ENCODE data around the gene MAP1LC3B2. TPM values are rescaled to one million over a fixed set of nuclear protein-coding genes. Genes with fewer than 3 reads are reported as not detected.
"Not testable (repeated sequence)": the region's sequence is repeated elsewhere in the genome, so short reads cannot be mapped to it uniquely, and the experiment has no call there.

MAP1LC3B2 gene
- total RNA-seq, 1 experiment from 2014 or later, result 2.2 TPM

DNA sequence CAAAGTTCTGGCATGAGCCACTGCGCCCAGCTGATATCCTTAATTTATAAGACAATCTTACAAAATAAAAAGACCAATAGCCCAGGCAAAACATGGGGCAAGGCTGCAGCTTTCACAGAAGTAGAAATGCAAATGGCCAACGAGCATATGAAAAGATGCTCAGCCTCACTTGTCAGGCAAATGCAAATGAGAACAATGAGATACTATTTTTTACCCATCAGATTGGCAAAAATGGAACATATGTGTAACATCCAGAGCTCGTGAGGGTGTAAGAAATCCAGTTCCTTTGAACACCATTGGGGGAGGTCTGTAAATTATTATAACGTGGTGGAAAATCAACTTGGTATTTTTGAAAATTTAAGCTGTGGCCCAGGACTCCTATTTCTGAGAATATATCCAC lies 14.6 kb downstream of the MAP1LC3B2 start (continued):
- TF ChIP-seq, protein P1, sequence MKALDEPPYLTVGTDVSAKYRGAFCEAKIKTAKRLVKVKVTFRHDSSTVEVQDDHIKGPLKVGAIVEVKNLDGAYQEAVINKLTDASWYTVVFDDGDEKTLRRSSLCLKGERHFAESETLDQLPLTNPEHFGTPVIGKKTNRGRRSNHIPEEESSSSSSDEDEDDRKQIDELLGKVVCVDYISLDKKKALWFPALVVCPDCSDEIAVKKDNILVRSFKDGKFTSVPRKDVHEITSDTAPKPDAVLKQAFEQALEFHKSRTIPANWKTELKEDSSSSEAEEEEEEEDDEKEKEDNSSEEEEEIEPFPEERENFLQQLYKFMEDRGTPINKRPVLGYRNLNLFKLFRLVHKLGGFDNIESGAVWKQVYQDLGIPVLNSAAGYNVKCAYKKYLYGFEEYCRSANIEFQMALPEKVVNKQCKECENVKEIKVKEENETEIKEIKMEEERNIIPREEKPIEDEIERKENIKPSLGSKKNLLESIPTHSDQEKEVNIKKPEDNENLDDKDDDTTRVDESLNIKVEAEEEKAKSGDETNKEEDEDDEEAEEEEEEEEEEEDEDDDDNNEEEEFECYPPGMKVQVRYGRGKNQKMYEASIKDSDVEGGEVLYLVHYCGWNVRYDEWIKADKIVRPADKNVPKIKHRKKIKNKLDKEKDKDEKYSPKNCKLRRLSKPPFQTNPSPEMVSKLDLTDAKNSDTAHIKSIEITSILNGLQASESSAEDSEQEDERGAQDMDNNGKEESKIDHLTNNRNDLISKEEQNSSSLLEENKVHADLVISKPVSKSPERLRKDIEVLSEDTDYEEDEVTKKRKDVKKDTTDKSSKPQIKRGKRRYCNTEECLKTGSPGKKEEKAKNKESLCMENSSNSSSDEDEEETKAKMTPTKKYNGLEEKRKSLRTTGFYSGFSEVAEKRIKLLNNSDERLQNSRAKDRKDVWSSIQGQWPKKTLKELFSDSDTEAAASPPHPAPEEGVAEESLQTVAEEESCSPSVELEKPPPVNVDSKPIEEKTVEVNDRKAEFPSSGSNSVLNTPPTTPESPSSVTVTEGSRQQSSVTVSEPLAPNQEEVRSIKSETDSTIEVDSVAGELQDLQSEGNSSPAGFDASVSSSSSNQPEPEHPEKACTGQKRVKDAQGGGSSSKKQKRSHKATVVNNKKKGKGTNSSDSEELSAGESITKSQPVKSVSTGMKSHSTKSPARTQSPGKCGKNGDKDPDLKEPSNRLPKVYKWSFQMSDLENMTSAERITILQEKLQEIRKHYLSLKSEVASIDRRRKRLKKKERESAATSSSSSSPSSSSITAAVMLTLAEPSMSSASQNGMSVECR (CRISPR knock-in tag; IDR thresholded peaks at IDR 0.05; ENCODE audit: borderline replicate concordance), result no peak
- TF ChIP-seq HMGA2 (CRISPR knock-in tag; IDR thresholded peaks at IDR 0.05), result no peak
- TF ChIP-seq, protein P2, sequence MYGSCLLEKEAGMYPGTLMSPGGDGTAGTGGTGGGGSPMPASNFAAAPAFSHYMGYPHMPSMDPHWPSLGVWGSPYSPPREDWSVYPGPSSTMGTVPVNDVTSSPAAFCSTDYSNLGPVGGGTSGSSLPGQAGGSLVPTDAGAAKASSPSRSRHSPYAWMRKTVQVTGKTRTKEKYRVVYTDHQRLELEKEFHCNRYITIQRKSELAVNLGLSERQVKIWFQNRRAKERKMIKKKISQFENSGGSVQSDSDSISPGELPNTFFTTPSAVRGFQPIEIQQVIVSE (CRISPR knock-in tag; IDR thresholded peaks at IDR 0.05; ENCODE audit: borderline replicate concordance), result no peak
- TF ChIP-seq CREB1 (CRISPR knock-in tag; IDR thresholded peaks at IDR 0.05), result no peak
- TF ChIP-seq ZNF219 (CRISPR knock-in tag; IDR thresholded peaks at IDR 0.05; ENCODE audit: borderline replicate concordance), result no peak
- no peak for TF ChIP-seq CREM (CRISPR knock-in tag; IDR thresholded peaks at IDR 0.05)
- TF ChIP-seq NR3C1 (CRISPR knock-in tag; conservative IDR thresholded peaks at IDR 0.05; ENCODE audit: low read depth), result no peak
- no peak for TF ChIP-seq STAT6 (CRISPR knock-in tag; conservative IDR thresholded peaks at IDR 0.05; ENCODE audit: low read depth)
- no peak for TF ChIP-seq TEAD4 (CRISPR knock-in tag; IDR thresholded peaks at IDR 0.05)

- H3K27ac Mint-ChIP-seq; POLR2A ChIA-PET; H3K9me3 Mint-ChIP-seq; ATAC-seq; H3K4me3 Mint-ChIP-seq; H3K27me3 Mint-ChIP-seq (ENCODE audit: low read depth); H3K4me1 Mint-ChIP-seq; DNase-seq (ENCODE audit: low spot score); H3K36me3 Mint-ChIP-seq: not testable (repeated sequence)
- CTCF ChIA-PET, result interaction anchor here (2.1 kb wide), 1 partner anchor 112 kb away, joined by 6 read pairs; no protein-coding TSS in a partner anchor
Observed at GRCh38 chr12:116575754-116576153, 16.6 kb downstream of the MAP1LC3B2 start.

DNA sequence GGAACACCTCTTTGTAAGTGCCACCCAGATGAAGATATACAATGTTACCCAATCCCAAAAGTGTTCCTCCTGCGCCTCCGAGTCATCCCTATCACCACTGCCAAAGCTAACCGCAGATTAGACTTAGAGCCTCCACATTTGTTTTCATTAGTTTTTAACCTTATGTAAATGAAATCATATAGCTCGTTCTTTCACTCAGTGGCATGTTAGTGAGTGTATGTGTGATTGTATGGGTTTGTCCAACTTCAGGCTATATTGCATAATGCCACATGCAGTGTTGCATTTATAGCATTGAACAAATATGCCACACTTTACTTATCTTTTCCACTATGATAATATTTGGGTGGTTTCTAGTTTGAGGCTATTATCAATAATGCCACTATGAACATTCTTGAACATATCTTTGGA lies 18.0 kb downstream of the MAP1LC3B2 start:
- POLR2A ChIA-PET, result no interaction called here
- Mint-ChIP-seq H3K4me3 (no peak overlapping the region), H3K27ac (no peak overlapping the region), H3K9me3 (peaks cover 9% of the 10 kb centered on the region), H3K4me1 (peaks cover 7% of the 10 kb centered on the region), H3K27me3 (ENCODE audit: low read depth) (no peaks in the 10 kb centered on the region), H3K36me3 (no peaks in the 10 kb centered on the region)
- ATAC-seq (no peak), DNase-seq (ENCODE audit: low spot score) (no peak)
- CTCF ChIA-PET, result interaction anchor here (1.3 to 2.1 kb wide), 2 partner anchors 33 to 111 kb away, joined by 3 to 6 read pairs; no protein-coding TSS in a partner anchor
- TF ChIP-seq STAT6 (CRISPR knock-in tag; conservative IDR thresholded peaks at IDR 0.05; ENCODE audit: low read depth) (no peak), MLX (CRISPR knock-in tag; IDR thresholded peaks at IDR 0.05) (no peak), AFF4 (CRISPR knock-in tag; IDR thresholded peaks at IDR 0.05; ENCODE audit: borderline replicate concordance) (no peak), OVOL2 (CRISPR knock-in tag; IDR thresholded peaks at IDR 0.05; ENCODE audit: borderline replicate concordance) (no peak)
- TF ChIP-seq, protein P3, sequence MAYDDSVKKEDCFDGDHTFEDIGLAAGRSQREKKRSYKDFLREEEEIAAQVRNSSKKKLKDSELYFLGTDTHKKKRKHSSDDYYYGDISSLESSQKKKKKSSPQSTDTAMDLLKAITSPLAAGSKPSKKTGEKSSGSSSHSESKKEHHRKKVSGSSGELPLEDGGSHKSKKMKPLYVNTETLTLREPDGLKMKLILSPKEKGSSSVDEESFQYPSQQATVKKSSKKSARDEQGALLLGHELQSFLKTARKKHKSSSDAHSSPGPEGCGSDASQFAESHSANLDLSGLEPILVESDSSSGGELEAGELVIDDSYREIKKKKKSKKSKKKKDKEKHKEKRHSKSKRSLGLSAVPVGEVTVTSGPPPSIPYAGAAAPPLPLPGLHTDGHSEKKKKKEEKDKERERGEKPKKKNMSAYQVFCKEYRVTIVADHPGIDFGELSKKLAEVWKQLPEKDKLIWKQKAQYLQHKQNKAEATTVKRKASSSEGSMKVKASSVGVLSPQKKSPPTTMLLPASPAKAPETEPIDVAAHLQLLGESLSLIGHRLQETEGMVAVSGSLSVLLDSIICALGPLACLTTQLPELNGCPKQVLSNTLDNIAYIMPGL (CRISPR knock-in tag; IDR thresholded peaks at IDR 0.05), result no peak

Data from WTC11 (cell line).